ENCODE results near the gene OAF.

The OAF gene

DNA sequence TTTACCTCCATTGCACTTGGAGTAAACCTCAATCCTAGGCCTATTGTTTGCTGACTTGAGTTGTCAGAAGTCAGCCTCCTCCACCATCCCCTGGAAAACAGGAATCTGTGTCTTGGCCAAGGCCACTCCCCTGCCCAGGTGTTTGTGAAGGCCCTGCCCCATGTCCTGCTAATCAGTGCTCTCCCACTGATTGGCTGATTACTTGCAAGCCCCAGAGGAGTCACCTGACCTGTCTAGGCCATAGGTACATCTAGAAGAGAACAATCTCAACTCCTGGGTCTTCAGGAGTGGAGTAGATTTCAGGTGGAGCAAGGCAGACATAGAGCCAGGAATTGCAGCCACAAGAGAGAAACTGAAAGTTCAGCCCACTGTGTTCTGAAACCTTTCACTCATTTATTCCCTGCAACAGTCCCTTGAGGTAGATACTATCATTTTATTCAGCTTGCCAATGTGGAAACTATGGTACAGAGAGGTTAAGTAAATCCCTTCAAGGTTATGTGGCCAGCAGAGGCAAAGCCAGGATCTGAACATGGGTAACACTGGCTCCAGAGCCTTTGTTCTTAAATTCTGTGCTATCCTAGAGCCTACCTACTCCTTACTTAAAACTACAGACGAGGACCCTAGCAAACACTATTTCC lies 10.4 kb downstream of the OAF start:
- DNase-seq (ENCODE audit: low spot score) (no peak), FAIRE-seq (no peak)

DNA sequence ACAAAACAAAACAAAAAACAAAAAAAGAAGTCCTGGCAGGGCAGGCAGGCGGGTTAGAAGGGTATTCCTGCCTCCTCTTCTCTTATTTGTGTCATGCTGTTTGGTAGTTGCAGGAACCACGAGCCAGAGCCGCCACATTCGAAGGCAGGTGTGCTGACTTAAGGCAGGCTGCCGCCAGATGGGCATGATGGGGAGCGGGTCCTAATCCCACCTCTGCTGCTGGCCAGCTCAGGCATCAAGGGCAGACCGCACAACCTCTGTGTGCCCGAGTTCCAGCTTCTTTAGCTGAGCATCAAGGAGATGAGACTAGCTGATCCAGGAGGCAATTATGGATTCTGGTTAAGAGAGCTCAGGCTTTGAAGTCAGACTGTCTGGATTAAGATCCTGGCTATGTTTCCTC lies 12.1 kb downstream of the OAF start:
- no peak for FAIRE-seq
- DNase-seq (ENCODE audit: low spot score): no peak

DNA sequence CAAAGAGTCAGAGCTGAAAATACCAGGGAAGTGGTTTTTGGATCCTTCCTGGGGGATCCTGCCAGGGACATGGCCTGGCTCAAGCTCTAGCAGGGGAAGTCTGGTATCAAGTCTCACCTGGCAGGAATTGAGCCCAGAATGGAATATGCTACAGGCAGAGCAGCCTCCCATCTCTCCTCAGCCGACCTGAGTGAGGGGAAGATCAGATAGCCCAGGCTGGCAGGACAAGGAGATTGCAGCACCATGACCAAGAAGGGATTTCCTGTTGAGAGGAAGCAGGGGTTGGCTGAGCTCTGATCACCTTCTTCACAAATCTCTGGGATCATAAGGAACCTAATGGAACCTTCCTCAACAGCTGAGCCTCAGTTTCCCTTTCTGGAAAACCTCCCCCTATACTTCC lies 13.0 kb downstream of the OAF start:
- DNase-seq (ENCODE audit: low spot score) (no peak), FAIRE-seq (no peak)

DNA sequence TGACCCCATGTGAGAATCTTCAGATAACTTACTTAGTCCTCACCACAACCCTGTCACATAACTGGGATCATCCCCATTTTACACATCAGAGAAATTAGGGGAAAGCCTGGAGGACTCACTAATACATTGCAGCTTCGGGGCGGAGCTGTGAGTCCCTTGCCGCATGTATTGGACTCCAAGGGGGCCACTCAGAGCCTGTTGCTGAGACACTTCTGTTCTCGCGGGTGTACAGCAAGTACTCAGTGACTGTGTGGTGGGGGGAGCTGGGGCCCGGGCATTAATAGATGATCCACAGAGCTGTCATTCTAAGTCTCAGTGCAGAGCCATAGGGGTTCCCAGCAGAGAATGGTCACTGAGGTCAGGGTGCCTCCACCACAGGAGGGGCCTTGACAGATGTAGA lies 13.5 kb downstream of the OAF start:
- DNase-seq (ENCODE audit: low spot score) (no peak), FAIRE-seq (no peak)

DNA sequence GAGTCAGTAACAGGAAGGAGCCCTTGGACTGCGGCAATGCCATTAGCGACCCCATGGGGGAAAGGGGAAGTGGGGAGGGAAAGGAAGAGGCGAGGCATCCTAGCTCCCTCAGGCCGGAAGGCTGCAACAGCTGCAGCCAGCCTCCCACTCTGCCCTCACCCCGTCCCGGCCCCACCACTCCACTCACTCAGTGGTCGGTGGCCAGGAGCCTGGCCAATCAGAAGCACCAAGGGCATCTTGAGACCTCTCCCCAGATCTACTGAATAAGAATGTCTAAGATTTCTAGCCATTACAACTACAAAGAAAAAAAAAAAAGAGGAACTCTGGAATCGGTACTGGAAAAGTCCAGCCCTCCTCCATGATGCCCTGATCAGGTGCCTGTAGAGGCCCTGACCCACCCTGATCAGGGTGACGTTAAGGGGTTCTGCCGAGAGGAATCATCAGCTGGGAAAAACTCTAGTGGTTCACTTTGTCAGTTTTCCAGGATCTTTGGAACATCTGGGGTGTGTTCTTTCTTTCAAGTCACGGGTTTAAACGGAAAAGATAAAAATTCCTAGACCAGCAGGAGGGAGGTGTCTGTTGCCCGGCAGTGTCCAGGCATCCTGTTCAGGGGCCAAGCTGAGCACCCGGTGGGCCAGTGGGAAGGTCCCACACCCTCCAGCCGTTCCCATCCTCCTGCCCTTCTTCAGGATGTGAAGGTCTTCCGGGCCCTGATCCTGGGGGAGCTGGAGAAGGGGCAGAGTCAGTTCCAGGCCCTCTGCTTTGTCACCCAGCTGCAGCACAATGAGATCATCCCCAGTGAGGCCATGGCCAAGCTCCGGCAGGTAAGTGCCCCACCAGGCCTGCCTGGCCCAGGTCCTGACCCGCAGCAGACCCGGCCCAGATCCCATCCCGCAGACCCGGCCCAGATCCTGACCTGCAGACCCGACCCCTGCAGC lies 14.4 kb downstream of the OAF start:
- FAIRE-seq (no peak), DNase-seq (ENCODE audit: low spot score) (no peak)

DNA sequence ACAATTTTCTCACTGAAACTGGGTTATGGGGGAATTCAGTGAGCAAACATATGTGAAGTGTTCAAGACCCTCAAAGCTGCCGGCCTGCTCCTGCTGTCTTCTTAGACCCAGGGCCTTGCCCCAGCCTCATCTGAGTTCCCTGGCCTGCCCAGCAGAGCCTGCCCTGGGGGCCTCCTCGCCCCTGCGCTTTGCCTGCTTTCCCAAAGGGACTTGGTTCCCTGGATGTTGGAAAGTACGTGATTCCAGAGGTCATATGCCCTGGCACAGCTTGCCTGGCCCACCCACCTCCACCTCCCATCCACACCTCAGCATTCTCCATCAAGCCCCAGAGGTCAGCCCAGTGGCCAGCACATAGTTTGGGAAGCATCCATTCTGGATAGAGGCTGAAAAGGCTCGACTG lies 15.4 kb downstream of the OAF start:
- DNase-seq (ENCODE audit: low spot score) (no peak), FAIRE-seq (no peak)

DNA sequence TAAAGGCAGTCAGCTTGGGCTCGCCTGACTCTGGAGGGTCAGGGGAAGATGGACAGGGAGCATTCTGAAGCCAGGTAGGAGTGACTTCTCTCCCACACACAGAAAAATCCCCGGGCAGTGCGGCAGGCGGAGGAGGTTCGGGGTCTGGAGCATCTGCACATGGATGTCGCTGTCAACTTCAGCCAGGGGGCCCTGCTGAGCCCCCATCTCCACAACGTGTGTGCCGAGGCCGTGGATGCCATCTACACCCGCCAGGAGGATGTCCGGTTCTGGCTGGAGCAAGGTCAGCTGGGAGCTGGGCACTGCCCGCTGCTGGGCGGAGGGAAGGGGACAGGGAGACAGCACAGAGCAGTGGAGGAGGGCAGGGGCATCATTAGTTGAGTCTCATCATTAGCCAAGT lies 15.9 kb downstream of the OAF start:
- DNase-seq (ENCODE audit: low spot score): no peak
- FAIRE-seq: no peak

DNA sequence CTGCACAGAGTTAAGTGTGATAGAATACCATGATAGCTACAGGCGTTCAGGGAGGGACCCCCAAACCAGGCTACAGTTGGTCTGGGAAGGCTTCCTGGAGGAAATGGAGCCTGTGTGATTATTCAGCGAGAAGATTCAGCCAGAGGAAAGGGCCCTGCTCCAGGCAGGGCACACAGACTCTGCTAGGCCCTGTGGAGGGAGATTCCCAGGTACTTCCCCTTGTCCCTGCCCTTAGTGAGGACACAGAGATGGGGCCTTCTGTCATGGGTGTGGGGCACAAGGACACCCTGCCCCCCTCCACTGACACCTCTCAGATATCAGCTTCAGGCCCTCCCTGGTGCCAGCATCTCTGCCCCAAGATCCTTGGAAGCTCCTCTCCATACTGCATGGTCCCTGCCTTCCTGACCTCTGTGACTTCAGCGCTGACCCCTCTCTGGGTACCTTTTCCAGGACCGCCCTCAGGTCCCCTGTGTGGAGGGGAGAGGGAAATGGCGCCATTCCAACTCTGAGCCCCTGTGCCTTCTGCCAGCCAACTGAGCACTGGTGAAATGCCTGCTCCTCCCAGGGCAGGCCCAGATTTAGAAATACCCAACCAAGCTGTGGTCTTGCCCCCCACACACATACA lies 16.5 kb downstream of the OAF start:
- DNase-seq (ENCODE audit: low spot score) (no peak), FAIRE-seq (no peak)

DNA sequence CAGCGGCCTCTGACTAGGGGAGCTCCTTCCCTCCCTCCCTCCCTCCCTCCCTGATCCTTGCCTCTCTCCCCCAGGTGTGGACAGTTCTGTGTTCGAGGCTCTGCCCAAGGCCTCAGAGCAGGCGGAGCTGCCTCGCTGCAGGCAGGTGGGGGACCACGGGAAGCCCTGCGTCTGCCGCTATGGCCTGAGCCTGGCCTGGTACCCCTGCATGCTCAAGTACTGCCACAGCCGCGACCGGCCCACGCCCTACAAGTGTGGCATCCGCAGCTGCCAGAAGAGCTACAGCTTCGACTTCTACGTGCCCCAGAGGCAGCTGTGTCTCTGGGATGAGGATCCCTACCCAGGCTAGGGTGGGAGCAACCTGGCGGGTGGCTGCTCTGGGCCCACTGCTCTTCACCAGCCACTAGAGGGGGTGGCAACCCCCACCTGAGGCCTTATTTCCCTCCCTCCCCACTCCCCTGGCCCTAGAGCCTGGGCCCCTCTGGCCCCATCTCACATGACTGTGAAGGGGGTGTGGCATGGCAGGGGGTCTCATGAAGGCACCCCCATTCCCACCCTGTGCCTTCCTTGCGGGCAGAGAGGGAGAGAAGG lies 18.1 kb downstream of the OAF start:
- DNase-seq (ENCODE audit: low spot score) (no peak), FAIRE-seq (no peak)

DNA sequence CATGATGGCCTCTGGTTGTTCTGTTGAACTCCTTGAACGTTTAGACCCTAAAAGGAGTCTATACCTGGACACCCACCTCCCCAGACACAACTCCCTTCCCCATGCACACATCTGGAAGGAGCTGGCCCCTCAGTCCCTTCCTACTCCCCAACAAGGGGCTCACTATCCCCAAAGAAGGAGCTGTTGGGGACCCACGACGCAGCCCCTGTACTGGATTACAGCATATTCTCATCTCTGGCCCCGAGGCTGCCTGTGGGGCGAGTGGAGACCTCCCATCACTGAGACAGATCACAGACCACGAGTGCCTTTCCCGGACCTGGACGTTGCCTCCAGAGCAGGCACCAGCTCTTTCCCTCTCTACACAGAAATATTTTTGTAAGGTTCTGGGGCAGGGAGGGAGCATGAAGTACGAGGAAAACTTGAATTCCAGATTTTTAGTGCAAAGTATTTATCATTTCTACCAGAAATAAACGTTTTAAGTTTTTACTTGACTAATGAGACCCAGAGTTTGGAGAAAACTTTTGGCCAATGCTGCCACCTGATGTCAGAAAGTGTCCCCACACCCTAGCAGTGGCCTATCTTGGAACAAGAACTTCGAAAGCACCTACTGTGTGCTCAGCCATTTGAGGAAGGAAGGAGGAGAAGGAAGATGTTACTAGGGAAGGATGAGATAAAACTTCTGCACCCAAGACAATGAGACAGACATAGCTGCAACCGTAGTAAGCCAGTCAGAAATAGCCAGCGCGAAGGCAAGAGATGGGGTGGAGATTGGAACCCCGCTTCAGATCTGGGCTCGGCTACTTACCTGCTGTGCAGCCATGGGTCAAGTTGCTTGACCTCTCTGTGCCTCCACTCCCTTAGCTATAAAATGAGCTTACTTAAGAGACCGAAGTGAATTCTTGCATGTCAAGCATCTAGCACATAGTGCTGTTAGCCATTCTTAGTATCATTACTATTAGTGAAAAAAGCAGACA lies 18.9 kb downstream of the OAF start:
- FAIRE-seq (no peak), DNase-seq (ENCODE audit: low spot score) (peak; percentile 4)

DNA sequence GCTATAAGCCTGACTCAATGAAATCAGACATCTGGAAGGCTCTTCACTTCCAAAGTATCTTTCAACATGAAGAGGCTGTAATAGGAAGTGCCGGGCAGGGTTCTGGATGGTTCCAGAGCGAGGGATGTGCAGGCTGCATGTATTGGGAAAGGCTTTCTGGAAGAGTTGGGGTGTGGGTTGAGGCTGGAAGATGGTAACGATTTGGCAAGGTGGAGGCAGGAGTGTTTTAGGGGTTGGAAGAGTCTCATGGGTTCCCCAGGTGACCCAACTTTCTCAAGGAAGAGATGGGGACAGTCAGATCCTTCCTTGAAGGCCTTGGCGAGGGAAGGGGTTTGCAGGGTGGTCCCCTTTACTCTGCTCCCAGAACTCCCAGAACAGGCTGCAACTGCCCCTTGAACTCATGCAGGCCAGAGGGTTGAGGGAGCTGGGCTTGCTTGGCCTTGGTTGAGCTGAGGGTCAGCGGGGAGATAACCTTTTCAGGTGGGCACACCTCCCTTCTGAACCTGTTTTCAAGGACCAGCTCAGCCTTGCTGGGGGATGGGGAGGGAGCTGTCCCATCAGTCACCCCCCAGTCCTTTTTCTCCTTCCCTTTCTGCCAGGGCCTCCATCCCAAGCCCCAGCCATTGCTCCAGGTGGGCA lies 19.7 kb downstream of the OAF start:
- FAIRE-seq (no peak), DNase-seq (ENCODE audit: low spot score) (no peak)

DNA sequence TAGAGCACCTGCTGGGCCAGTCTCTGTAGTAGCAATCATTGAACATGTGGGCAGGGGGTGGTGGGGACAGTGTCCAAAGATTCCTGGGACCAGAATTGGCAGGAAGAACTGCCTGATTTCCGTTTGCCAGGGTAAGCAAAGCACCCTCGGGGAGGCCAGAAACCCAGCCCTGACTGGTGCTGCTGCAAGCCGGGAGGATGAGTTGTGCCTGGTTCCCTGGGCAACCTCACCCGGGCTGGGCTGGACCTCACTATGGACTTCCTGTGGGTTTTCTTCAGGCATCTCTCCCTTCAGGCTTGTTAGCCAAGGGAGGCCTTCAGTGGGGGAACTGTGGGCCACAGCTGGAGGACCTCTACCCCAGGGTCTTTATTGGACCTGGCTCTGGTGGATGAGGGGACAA lies 21.1 kb downstream of the OAF start:
- FAIRE-seq: no peak
- DNase-seq (ENCODE audit: low spot score): no peak

DNA sequence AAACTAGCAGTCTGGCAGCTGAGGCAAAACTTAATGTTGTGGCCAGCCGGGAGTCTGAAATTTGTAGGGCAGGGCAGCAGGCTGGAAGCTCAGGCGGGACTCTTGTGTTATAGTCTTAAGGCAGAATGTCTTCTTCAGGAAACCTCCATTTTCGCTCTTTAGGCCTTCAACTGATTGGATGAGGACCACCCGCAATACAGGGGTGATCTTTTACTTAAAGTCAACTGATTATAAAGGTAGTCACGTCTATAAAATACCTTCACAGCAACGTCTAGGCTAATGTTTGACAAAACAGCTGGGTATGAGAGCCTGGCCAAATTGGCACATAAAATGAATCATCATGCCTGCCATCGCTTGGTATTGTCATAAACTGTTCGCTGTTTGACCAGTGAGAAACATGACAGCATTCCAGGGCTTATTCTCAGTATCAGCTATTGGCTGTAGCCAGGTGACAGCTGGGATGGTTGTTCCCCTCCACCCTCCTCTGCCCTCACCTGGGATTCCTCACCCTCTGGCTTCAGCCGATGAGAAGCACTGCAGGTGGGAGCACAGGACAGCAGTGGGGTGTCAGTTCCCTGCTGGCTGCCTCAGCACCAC lies 22.5 kb downstream of the OAF start:
- no peak for FAIRE-seq
- no peak for DNase-seq (ENCODE audit: low spot score)

DNA sequence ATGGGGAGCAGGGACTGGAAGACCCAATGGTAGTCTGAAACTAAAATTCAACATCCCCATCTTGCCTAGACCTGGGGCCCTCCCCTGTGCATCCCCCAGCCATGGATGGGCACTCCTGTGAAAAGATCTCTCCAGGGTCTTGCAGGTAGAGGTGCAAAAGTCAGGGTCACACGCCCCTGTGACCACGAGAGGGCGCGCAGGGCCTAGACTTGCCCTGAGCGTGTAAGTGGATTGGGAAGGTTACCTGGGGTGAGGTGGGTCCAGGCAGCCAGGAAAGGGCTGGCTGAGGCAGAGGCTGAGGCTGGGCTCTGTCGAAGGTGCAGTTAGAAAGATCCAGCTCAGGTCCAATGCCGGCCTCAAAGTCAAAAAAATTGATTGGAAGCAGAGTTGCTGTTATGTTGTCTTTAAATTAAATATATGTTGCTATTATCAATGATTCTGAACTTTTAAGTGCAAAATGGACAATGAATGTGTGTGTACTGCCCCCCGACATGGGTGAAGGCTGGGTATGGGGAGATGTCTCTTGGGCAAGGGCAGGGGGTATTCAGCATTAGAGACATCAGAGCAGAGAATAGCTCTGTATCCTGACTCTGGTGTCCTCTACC lies 24.3 kb downstream of the OAF start:
- FAIRE-seq (no peak), DNase-seq (ENCODE audit: low spot score) (peak; percentile 22)

DNA sequence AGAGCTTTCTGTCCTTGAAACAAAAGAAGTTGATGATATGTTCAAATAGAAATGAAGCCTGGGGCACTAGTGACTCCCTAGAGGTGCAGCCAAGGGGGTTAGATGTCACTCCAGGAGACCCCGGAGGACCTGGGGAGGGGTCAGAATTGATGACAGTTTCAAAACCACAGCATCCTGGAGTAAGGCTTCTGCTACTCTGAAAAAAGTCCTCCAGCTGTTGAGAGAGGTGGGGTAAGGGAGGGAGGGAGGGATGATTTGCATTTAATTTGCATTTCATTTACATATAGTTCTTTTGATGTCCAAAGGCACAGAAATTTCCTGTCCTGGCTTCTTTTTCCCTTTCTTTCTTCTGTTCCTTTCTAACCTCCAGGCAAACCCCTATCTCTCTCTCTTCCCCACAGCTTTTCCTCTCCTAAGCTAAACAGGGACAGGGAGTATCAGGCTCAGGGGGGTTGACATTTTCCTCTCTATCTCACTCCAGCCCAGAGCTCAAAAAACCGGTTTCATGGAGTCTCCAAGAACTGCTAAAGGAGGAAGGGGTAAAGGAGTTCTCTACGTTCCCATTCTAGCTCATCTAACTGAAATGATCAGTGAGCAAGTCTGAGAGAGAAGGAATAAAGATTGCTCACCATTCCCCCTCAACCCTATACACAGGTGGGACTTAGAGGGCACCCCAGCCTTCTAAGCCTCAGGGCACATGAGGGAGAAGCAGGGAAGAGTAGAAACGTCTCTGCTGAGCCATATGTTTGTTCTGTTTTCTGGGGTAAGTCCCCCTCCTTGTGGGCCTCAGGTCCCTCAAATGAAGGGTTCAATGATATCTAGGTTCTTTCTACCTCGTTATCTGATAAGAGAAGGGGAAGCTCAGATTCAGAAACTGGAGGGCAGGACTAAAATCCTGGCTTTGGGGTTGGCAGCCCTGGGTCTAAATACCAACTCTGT lies 25.6 kb downstream of the OAF start:
- no peak for FAIRE-seq
- peak; percentile 4 for DNase-seq (ENCODE audit: low spot score)

DNA sequence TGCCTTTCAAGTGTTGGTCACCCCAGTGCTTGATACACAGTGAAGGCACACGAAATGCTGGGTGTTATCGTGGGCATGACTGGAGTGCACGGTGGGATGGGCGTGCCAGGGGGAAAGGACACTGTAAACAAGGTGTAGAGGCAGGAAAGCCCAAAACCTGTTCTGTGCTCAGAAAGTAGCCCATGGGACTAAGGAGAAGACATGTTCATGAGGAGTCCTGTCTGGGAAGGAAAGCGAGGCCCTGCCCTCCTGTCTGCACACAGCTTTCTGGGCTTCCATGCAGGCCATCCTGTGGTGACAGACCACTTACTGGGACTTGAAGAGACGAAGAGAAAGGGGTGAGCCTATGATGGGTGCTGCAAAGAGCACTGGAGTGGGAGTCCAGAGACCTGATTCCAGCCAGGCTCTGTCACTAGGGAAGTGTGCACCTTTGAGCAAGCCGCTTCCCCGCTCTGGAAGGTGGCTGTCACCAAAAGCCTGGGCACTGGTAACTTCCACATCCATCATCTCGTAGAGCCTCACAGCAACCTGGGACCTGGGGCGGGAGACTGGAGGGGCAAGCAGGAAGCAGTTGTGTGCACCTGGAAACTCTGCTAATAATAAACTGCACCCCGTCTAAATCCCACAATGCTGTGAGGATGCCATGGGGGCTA lies 28.3 kb downstream of the OAF start:
- FAIRE-seq (no peak), DNase-seq (ENCODE audit: low spot score) (no peak)

DNA sequence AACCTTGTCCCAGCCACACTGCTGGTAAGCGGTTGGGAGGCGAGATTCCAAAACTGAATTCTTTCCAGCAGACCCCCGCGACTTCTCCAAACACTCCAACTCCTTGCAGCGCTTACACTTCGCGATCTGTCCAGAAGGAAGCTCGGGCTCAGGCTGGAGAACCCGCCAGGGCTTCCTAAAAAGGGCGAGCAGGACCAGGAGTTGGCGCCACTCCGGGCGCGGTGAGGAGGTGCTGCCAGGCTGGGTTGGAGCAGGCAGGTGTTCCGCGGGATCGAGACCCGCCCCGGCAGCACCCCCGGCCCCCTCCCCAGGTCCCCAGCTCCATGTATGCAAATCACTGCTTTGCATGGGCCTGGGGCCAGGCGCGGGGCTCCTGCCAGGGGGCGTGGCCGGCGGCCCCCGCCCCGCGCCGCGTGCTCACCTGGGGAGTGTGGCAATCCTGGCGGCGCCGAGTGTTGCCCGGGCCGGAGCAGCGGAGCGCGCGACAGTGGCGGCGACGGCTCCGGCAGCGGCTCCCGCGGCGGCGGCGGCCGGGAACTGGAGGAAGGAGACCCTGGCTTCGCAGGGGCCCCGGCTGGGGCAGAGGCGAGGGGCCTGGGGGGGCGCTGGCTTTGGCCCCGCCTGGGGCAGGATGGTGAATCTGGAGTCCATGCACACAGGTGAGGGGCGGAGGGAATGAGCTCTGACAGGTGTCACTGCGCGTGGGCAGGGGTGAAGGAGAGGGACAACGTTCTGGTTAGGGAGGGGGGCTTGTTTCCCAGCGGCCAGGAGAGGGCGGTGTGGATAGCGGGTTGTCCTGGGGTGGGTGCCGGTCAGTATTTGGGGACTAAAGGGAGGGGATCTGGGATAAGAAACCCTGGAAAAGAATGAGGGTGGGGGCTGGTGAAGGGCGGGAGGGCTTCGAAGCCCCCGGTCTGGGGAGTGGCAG lies 29.1 kb downstream of the OAF start, which contains the start of gene POU2F3:
Gene POU2F3, plus strand, starts transcription at position 428 of the 928 bp plus-strand sequence. Its CDS starts 204 bp downstream, at position 632.
- no peak for FAIRE-seq
- DNase-seq (ENCODE audit: low spot score): no peak

Measured in RCC 7860 (cell line).